ENCODE data around the gene ZFYVE26.

The ZFYVE26 gene

DNA sequence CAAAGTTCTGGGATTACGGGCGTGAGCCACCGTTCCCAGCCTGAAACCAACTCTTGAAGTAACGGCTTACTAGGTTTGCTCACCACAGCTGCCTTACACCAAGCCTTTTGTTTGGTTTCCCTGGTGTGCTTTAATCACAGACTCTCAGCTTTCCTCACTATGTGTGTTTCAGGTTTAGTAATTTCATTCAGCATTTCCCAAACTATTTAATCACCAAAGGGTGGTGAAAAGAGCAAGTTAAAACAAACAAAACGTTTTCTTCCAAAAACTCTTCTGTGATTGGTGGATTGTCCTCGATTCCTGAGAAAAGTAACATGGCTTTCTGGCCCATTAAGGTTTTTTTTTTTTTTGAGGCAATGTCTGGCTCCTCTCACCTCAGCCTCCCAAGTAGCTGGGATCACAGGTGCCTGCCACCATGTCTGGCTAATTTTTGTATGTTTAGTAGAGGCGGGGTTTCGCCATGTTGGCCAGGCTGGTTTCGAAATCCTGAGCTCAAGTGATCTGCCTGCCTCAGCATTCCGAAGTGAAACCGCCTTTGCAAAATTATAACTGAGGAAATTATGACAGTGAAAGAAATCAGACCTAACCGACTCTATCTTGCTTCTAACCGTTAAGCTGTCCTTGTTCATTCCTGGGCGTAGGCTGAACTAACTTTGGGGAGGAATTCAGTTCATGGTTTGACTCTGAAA, 1.5 kb upstream of the ZFYVE26 start:
- peak overlapping the region; percentile 68 for H3K27ac ChIP-seq
- POLR2A ChIA-PET (ENCODE audit: low non-redundant PET) = no interaction called here
- TF ChIP-seq, protein P1, sequence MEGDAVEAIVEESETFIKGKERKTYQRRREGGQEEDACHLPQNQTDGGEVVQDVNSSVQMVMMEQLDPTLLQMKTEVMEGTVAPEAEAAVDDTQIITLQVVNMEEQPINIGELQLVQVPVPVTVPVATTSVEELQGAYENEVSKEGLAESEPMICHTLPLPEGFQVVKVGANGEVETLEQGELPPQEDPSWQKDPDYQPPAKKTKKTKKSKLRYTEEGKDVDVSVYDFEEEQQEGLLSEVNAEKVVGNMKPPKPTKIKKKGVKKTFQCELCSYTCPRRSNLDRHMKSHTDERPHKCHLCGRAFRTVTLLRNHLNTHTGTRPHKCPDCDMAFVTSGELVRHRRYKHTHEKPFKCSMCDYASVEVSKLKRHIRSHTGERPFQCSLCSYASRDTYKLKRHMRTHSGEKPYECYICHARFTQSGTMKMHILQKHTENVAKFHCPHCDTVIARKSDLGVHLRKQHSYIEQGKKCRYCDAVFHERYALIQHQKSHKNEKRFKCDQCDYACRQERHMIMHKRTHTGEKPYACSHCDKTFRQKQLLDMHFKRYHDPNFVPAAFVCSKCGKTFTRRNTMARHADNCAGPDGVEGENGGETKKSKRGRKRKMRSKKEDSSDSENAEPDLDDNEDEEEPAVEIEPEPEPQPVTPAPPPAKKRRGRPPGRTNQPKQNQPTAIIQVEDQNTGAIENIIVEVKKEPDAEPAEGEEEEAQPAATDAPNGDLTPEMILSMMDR (conservative IDR thresholded peaks at IDR 0.05; ENCODE audit: low read depth) = no peak
- CTCF ChIA-PET = no interaction called here
- DNase-seq (ENCODE audit: low spot score) = no peak

- DNase-seq (ENCODE audit: low spot score) = no peak
- POLR2A ChIA-PET (ENCODE audit: low non-redundant PET) = no interaction called here
- peak overlapping the region; percentile 68 for H3K27ac ChIP-seq
- TF ChIP-seq, protein P1 (conservative IDR thresholded peaks at IDR 0.05; ENCODE audit: low read depth) = no peak
- CTCF ChIA-PET = no interaction called here
Measured at GRCh38 chr14:67815573-67816225, 691 bp downstream of the ZFYVE26 start.

GRCh38 chr14:67814821-67815220, 1.6 kb downstream of the ZFYVE26 start:
- no peak for DNase-seq (ENCODE audit: low spot score)
- TF ChIP-seq, protein P1 (conservative IDR thresholded peaks at IDR 0.05; ENCODE audit: low read depth) = no peak
- ChIA-PET CTCF (no interaction called here), POLR2A (ENCODE audit: low non-redundant PET) (no interaction called here)
- H3K27ac ChIP-seq = no peak overlapping the region

DNA sequence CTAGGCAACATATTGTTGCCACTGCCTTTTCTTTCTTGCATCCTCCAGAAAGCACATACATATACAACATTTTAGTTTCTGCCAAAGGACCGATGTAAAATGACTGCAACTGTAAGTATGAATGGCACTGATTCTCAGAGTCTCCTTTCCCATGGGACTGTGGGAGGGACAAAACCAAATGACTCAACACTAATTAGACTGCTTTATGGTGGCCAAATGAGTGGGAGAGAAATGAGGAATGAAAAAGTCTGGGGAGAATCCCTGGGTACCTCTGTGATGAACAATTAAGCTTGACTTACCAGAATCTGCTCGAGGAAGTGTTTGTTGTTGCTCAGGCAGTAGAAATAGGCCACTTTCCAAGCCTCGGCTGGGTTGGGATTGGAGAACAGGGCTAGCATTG, 10.1 kb downstream of the ZFYVE26 start:
- TF ChIP-seq, protein P1 (conservative IDR thresholded peaks at IDR 0.05; ENCODE audit: low read depth) = no peak
- H3K27ac ChIP-seq = no peak overlapping the region
- CTCF ChIA-PET = interaction anchor here (0.6 to 1.1 kb wide), 2 partner anchors 10 to 102 kb away, joined by 3 read pairs; partner anchors contain the start of gene ZFYVE26
- POLR2A ChIA-PET (ENCODE audit: low non-redundant PET) = no interaction called here
- no peak for DNase-seq (ENCODE audit: low spot score)

DNA sequence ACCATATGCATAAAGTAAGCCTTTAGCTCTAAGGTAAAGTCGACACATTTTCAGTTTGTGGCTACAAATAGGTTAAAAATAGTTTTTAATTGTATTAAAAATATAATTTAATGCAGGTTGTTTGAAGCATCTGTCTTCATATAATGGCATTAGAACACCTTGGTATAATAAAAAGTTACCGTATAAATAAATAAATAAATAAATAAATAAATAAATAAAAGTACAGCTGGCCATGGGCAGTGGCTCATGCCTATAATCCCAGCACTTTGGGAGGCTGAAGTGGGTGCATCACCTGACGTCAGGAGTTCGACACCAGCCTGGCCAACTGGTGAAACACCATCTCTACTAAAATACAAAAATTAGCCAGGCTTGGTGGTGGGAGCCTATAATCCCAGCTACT, 15.6 kb downstream of the ZFYVE26 start:
- TF ChIP-seq, protein P1 (conservative IDR thresholded peaks at IDR 0.05; ENCODE audit: low read depth) = no peak
- ChIA-PET CTCF (interaction anchor here (0.9 kb wide), 1 partner anchor 10 kb away, joined by 3 read pairs; no protein-coding TSS in a partner anchor), POLR2A (ENCODE audit: low non-redundant PET) (no interaction called here)
- no peak for DNase-seq (ENCODE audit: low spot score)
- H3K27ac ChIP-seq = no peak overlapping the region

- H3K27ac ChIP-seq = no peak overlapping the region
- ChIA-PET POLR2A (ENCODE audit: low non-redundant PET) (interaction anchor here (0.6 kb wide), 1 partner anchor 17 kb away, joined by 3 read pairs; no protein-coding TSS in a partner anchor), CTCF (no interaction called here)
- no peak for DNase-seq (ENCODE audit: low spot score)
- TF ChIP-seq, protein P1 (conservative IDR thresholded peaks at IDR 0.05; ENCODE audit: low read depth) = no peak
Measured at GRCh38 chr14:67798731-67799130, 17.7 kb downstream of the ZFYVE26 start.
